Measurements from ENCODE around the gene GBF1.

Gene GBF1

DNA sequence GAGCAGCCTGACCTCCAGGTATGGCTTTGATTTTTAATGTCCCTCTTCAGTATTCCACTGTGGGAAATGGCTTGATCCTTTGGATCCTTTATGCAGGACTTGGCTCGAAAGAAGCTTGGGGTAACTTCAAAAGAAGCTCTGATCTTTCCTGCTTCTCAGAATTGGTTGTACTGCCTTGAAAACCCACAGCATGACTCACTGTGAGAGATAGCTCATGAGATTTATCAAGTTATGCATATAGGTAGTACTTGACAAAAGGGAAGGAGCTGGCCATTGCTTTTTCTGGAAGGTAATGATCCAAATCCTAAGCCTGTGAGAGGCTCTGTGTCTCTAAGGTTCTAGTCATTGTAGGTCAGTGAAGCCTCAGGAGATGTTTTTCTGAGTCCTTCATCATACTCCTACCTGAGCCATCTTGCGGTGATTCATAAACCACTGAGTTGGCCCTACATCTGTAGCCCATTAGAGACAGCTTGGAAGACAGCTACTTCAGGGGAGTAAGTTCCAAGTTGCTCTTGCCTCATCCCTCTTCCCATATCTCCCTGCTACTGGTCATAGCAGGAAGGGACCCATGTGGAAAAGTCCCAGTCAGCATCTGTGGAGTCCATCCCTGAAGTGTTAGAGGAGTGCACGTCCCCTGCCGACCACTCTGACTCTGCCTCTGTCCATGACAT lies 113.5 kb downstream of the GBF1 start:
- no peak for DNase-seq

- DNase-seq = no peak
These were observed 122.1 kb downstream of the GBF1 start for GRCh38 chr10:102367441-102367840.

GRCh38 chr10:102368077-102368476 lies 122.7 kb downstream of the GBF1 start:
- DNase-seq = no peak

DNA sequence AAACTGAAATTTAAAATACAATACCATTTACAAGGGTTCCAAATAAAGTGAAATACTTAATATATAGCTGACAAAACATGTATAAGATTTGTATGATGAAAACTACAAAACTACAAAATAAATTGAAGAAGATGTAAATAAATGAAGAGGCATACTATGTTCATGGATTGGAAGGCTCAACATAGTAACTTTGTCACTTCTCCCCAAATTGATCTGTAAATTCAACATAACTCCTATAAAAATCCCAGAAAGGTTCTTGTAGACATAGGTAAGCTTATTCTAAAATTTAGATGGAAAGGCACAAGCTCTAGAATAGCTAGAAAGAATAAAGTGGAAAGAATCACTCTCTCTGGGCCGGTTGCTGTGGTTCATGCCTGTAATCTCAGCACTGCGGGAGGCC lies 126.0 kb downstream of the GBF1 start:
- DNase-seq = no peak

DNA sequence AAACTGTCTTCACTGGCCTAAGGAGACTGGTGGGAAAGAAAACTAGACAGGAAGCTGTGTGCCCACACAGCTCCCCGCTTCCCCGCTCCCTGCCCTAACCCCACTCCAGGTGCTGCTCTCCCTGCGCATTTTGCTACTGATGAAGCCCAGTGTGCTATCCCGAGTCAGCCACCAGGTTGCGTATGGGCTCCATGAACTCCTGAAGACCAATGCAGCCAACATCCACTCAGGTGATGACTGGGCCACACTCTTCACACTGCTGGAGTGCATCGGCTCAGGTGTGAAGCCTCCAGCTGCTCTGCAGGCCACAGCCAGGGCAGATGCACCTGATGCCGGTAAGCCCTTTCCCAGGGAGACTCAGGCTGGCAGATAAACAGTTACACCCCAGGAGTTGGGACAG lies 129.9 kb downstream of the GBF1 start:
- DNase-seq = no peak

GRCh38 chr10:102375867-102376266 lies 130.5 kb downstream of the GBF1 start:
- no peak for DNase-seq

GRCh38 chr10:102376901-102377300 lies 131.6 kb downstream of the GBF1 start:
- no peak for DNase-seq

DNA sequence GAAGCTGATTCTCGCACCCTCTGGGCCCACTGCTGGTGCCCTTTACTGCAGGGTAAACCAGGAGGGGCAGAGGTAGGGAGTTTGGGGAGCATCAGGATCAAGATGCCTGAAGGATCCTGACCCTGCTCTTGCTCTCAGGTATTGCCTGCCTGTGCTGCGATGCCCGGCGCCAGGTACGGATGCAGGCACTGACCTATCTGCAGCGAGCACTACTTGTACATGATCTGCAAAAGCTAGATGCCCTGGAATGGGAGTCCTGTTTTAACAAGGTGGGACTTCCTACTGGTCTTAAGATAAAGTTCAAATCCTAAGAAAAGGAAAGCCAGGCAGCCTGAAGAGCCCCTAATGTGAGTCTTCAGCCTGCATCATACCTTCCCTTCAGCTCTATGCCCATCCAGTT lies 134.1 kb downstream of the GBF1 start:
- DNase-seq = no peak

- no peak for DNase-seq
These were observed 136.7 kb downstream of the GBF1 start for GRCh38 chr10:102381983-102382382.

- no peak for DNase-seq
These were observed 137.5 kb downstream of the GBF1 start for GRCh38 chr10:102382871-102383270.

- DNase-seq = no peak
These were observed 138.7 kb downstream of the GBF1 start for GRCh38 chr10:102384053-102384452.

DNA sequence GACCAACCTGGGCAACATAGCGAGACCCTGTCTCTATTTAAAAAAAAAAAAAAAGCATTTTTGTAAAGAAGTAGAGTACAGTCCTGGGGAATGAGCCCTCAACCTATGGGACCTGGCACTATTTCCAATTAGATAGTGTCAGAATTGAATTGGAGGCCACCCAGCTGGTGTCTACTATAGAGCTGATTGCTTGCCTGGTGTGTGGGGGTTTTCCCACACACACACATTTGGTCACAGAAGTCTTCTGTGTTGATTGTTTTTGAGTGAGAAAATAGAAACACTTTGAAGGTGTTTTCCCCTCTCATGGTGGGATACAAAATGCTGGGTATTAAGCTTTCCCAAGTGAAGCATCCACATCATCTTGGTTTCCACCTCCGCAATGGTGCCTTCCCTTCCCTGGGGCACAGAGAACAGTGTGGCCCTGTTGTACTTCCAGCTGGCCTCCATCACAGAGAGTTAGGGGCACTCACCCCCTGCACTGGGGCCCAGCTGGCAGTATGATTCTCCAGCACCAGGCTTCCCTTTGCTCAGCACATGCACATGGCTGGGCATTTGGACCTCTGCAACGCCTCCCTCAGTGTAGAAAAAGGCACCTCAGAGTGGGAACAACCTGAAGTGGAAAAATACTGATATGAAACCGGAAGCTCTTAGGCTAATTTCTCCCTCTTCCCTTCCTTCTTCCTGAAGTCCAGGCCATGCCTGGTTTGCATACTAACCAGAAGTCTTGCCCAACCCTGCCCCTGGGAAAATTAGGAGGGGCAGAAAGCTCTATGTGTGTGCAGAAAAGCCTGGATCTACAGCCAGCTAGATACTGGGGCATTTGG lies 139.5 kb downstream of the GBF1 start:
- no peak for DNase-seq

DNA sequence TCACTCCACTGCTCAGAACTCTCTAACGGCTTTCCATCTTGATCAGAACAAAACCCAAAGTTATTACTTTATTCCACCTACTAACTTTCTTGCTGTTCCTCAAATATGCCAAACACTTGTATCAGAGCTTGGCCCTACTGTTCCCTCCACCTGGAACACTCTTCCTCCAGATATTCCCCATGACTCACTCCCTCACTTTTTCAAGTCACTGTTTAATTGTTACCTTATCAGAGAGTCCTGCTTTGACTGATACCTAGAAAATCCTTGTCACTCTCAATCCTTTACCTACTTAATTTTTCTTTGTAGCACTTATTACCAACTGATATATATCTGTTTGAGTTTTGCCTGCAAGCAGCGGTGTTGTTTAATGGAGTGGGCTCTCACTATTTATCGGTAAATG lies 144.6 kb downstream of the GBF1 start:
- no peak for DNase-seq

DNA sequence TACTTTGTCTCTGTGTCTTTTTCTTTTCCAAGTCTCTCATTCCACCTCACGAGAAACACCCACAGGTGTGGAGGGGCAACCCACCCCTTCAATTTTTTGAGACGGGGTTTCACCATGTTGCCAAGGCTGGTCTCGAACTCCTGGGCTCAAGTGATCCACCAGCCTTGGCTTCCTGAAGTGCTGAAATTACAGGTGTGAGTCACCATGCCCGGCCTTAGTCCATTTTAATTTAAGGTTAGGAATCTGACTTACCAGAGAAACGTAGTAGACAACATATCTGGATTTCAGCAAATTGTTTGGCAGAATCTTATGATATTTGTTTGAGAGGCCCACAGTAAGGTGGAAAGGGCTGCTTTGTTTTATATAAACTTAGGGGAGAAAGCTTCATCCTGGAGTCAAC lies 147.0 kb downstream of the GBF1 start:
- DNase-seq = no peak

- no peak for DNase-seq
These were observed 148.2 kb downstream of the GBF1 start for GRCh38 chr10:102393411-102394078.

DNA sequence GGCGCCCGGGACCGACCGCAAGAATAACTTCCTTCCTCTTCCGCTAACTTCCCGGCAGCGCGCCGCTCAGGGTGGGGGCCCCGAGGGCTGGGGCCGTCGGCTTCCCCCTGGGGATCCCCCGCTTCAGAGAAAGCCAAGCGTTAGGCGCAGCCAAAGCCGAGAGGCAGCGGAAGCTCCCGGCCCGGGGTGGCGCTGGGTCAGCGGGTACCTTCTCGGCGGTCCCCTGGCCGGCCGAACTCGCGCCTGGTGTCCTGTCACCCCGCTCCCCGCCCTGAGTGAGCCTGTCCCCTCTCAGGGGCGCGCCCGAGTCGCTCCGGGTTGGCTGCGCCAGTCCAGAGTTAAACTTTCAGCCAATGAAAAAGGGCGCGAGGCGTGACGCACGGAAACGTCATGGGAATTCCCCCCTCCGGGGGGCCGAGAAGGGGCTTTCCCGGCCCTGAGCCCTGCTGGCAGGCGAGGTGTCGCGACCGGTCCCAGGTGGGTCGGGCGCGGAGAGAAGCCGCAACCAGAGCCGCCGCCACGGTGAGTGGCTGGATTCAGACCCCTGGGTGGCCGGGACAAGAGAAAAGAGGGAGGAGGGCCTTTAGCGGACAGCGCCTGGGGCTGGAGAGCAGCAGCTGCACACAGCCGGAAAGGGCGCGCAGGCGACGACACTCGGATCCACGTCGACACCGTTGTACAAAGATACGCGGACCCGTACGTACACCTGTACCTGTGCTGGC lies 148.9 kb downstream of the GBF1 start:
- peak; percentile 16 for DNase-seq

DNA sequence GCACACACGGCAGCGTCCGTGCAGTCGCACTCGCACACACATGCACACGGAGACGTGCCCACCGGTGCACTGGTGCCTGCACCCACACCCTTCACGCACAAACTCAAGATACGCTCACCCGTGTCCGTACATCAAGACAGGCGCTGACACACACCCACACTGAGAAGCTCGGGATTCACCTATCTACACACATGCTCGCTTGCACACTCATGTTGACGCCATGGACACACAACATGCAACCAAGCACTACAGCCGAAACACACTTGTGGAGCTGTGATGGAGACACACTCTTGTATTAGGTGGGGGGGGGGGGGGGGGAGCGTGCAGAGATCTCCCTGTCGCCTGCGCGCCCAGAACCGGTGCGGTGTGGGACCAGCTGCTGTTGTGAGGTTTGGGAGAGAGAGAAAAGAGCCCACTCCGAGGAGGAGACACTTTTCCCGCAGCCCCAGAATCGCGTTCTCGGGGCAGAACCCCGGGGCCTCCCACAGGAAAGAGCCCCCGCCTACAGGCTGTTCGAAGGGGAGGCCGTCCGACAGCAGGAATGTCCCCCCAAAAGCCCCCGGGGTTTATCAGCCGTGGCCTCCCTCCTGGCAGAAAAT lies 149.6 kb downstream of the GBF1 start:
- no peak for DNase-seq

- DNase-seq = peak; percentile 35
These were observed 150.3 kb downstream of the GBF1 start, which contains the start of gene NFKB2 for GRCh38 chr10:102395400-102396316. NFKB2 (plus strand) TSS chr10:102395705; CDS start chr10:102395960, 255 bp downstream.

GRCh38 chr10:102396317-102396650 lies 151.0 kb downstream of the GBF1 start:
- no peak for DNase-seq

GRCh38 chr10:102396730-102397151 lies 151.4 kb downstream of the GBF1 start:
- DNase-seq = no peak

Data from NCI-H748 treated with DMSO at 0.1 percent for 48 hours (cell line).